GM21619 (cell line): ENCODE data around the gene CLEC6A.
"Not testable (repeated sequence)": the region's sequence is repeated elsewhere in the genome, so short reads cannot be mapped to it uniquely, and the experiment has no call there.

Experiments used
- ATAC-seq: cut with Tn5 transposase; IDR thresholded peaks from one replicate; pipeline ENCODE4 v1.9.1; 2021; ENCODE audit not compliant: unreplicated experiment

Gene CLEC6A

DNA sequence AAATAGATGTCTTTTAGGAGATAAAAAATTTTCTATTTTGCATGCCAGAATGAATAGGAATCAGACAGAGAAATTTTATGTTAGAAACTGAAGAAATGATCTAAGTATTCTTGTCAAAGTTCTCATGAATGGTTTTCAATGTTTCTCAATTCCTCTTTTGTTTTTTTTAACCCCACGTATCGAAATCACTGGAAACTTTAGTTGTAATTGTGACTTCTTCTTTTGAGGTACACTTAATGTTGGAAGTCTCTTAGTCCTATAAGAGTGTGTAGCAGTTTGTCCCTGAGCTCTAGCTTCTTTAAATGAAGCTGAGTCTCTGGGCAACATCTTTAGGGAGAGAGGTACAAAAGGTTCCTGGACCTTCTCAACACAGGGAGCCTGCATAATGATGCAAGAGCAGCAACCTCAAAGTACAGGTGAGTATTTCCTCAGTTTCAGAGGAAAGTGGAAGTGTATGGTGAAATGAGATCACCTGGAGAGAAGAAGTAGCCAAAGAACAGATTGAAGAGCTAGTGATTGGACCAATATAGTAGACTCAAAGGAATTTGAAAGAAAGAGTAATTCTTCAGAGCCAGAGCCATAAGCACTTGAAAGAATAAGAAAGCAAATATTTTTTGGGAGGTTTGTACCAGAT lies at the start of gene CLEC6A:
TSS of gene CLEC6A (plus strand) at position 236 of the 634 bp plus-strand sequence. CDS start at position 386, 150 bp downstream.
- ATAC-seq: no peak

DNA sequence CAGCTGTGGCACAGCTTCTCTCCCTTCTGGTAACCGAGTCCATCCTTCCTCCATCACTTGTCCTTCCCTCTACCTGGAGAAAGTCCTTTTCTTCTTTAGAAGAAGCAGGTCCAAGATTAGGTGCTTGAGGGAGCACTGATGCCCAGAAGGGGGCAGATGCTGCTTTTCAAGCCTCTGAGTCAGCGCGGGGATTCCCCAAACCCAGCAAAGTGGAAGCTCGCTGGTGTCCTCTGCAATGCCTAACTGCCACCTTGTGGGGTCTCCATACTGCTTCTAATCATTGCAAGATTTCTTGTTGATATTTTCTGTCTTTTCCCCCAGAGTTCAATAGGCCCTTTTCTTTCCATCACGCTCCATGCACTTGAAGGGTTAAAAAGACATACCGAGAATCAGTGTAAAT lies 36.2 kb upstream of the CLEC6A start:
- not testable (repeated sequence) for ATAC-seq

DNA sequence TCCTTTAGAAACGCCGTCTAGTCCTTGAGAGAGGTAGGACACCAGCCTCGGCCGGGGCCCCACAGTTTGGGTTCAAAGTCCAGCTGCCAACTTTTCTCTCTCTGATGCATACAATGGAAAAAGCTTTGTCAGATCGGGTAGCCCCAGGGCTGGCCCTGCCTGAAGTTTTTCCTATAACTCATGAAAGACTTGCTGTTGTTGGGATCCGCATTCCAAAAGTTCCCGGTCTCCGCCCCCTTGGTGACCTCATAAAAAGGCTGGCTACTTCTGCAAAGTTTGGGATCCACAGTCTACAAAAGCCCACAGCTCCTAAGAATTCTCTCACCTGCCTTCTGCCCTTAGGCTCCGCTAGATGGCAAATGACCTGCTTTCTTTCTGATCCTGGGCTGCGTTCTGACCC lies 35.3 kb upstream of the CLEC6A start:
- ATAC-seq: no peak

DNA sequence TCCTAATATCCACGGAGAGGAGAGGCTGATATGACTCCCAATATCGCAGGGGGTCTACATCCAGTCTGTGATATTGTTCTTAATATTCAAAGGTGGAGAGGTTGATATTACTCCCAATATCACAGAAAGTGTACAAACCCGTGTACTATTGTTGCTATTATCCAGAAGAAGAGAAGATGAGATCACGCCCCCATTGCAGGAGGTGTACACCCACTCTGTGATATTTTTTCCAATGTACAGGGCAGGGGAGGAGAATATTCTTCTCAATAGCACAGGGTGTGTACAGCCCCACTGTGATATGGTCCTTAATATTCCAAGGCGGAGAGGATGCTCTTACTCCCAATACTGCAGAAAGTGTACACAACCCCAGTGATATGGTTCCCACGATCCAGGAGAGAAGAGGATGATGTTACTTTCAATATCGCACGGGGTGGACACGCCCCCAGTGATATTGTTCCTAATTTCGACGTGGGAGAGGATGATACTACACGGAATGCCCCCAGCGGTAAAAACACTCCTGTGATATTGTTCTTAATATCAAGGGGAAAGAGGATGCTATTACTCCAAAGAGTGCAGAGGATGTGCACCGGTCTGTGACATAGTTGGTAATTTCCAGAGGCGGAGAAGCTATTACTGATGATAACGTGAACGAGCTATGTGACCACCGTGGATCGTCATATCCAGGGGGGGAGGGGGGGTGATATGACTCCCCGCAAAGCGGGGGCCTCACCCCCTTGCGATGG lies 11.1 kb upstream of the CLEC6A start:
- not testable (repeated sequence) for ATAC-seq

DNA sequence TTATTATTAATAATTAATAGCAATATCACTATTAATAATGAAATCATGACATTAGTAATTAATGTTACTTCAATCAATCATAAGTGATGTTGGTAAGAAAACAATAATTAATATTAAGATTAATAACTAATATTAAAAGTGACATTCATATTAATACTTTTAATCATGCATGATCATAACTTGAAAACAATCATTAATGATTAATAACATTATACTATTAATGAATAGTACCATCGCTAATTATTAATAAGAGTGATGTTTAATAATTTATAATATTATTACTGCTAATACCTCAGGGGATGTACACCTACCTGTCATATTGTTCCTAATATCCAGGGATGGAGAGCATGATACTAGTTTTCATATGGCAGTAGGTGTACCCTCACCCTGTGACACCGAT lies 10.0 kb upstream of the CLEC6A start:
- no peak for ATAC-seq

DNA sequence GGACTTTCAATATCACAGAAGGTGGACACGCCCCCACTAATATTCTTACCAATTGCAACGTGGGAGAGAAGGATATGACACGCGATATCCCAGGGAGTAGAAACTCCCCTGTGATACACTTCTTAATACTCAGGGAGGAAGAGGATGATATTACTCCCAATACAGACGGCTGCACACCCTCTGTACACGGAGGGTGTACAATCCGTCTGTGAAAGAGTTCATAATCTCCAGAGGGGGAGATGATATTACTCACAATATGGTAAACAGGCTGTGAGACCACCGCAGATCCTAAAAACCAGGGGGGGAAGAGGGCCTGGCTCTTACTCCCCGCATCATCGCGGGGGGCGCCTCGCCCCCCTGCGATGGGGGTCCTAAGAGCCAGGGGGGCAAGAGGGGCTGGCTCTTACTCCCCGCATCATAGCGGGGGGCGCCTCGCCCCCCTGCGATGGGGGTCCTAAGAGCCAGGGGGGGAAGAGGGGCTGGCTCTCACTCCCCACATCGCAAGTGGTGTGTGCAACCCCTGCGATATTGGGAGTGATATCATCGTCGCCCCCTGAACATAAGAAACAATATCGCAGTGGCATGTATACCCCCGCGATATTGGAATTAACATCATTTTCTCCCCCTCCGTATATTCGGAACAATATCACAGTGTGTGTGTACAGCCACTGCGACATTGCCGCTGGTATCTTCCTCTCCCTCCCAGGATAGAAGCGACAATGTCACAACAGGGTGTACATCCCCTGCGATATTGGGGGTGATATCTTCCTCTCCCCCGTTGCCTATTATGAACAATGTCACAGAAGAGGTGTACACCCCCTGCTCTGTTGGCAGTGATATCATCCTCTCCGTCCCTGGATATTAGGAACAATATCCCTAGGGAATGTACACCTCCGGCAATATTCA lies 8.9 kb upstream of the CLEC6A start:
- ATAC-seq: no peak

DNA sequence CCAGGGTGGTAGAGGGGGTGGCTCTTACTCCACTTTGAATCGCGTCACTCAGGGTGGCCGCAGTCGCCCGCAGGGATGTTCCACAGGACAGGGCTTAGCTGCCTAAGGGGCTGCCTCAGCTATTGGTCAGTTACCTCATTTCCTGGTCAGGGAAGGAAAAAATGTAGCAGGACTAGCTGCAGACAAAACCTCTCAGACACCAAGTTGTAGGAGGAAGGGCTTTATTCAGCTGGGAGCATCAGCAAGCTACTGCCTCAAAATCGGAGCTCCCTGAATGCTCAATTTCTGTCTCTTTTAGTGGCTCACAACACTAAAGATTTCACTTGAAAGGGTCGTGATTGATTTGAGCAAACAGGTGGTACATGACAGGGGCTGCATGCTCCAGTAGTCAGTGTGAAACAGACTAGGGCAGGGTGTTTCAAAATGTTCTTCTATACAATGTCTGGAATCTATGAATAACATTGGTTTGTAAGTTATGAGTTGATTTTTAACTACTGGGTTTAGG lies 6.4 kb upstream of the CLEC6A start:
- no peak for ATAC-seq

DNA sequence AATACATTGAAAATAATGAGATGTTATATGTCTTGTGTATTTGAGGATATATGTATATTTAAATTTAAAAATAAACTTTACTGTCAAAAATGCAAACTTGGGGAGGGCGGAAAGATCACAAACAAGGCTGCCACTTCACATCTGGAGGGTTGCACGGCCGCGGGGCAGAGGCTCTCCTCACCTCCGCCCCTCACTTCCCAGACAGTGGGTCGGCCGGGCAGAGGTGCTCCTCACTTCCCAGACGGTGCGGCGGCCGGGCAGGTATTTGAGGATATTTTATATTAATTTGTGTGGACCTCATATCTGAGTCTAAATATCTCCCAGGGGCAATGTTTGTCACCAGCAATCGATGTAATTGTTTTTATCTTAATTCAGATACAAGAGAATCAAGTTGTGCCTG lies 3.7 kb upstream of the CLEC6A start:
- ATAC-seq: no peak

DNA sequence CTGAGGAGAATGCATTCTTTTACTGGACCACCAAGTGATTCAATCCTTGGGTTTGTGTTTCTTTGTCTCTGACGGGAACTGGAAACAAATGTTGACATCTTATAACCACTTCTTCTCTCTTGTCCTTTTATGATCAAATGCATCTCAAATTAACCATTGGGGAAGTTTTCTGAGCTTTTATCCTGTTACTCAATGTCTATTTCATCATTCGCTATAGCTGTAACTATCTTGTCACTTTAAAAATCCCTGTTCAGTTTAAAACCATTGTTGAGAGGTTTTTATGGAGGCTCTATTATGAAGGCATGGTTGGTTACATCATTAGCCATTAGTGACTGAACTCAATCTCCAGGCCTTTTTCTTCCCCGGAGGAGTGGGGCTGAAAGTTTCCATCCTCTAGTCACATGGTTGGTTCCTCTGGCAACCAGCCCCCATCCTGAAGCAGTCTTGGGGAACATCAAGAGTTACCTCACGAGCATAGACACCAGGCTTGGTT lies 2.7 kb upstream of the CLEC6A start:
- ATAC-seq: no peak

DNA sequence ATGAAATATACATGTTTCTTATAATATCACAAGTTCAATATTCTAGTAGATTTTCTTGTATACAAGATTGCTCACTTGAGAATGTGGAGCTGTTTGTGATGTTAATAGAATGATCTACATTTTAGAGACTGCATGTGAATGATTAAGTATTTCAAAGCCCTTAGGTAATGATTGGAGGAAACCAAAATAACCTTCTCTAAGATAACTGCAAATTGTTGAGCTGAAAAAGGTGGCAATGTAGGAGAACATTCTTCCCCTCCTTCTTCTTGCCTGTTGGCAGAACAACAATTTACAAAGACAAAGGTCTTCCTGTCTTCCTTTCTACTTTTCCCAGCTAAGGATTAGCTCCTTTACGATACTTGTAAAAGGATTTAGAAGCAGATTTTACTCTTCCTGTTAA lies 2.0 kb upstream of the CLEC6A start:
- no peak for ATAC-seq

DNA sequence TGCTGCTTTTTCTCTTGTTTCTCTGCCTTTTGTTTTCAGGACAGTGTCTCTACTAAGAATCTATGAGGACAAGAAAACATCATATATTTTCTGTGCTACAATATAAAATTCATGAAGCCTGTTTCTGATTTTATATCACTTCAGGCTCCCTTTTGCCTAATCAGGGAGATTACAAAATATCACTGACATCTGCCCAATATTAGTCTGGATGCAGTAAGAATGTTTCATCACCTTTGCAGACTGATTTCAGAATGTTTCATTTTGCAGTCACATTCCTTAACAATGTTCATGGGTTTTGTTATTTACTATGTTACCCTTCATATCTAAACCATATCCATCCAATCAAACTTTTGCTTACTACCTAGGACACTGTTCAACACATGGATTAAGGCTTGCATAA lies 491 bp upstream of the CLEC6A start:
- ATAC-seq: no peak

DNA sequence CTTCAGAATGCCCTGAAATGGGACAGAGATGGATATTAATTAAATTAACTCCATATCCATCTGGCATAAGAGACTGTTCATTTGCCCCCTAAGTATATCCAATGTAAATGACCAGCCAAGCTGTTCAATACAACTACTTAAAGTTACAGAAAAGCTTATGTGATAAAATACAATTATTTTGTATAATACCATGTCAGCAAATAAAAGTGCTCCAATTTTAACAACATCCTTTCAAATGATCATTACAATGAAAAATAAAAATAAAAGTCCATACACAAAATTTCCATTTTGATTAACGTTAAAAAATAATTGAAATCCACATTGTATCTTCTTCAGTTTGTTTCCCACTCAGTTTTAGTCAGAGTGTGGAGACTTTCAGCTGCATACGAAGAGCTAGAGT lies 5.7 kb downstream of the CLEC6A start:
- no peak for ATAC-seq

DNA sequence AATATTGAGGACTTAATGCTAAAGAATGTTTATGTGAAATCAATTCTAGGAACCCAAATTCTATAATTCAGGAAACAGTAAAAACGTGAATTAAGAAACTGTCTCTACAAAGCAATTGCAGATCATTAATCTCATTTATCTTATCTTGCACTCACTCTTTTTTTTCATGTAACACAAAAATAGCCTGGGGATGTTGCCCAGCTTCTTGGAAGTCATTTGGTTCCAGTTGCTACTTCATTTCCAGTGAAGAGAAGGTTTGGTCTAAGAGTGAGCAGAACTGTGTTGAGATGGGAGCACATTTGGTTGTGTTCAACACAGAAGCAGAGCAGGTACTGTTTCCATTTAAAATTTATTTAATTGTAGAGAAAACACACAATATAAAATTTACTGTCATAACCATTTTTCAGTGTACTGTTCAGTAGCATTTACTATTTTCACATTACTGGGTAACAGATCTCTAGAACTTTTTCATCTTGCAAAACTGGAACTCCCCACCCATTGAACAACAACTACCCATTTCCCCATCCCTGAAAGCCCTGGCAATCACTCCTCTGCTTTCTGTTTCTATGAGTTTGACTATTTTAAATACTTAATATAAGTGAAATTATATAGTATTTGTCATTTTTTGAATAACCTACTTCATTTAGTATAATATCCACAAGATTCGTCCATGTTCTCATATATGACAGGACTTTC lies 9.7 kb downstream of the CLEC6A start:
- no peak for ATAC-seq

DNA sequence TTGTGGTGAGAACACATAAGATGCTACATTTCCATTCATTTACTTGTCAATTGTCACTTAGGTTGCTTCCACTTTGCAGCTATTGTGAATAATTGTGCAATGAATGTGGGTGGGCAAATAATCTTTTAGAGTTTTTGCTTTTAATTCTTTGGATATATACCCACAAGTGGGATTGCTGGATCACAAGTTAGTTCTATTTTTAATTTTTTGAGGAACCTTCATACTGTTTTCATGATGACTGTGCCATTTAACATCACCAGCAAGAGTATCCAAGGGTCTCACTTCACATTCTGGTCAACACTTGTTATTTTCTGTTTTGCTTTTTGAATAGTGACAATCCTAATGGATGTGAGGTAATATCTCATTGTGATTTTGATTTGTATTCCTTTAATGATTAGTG lies 10.5 kb downstream of the CLEC6A start:
- no peak for ATAC-seq

DNA sequence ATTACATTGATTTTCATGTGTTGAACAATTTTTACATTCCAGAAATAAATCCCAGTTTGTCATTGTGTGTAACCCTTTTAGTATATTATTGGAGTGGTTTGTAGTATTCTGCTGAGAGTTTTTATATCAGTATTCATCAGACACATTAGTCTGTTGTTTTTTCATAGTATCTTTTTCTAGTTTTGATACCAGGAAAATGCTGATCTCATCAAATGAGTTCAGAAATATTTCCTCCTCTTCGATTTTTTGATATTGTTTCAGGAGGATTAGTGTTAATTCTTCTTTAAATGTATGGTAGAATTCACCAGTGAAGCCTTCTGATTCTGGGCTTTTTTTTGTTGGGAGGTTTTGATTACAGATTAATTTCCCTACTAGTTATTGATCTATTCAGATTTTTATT lies 15.3 kb downstream of the CLEC6A start:
- ATAC-seq: no peak

DNA sequence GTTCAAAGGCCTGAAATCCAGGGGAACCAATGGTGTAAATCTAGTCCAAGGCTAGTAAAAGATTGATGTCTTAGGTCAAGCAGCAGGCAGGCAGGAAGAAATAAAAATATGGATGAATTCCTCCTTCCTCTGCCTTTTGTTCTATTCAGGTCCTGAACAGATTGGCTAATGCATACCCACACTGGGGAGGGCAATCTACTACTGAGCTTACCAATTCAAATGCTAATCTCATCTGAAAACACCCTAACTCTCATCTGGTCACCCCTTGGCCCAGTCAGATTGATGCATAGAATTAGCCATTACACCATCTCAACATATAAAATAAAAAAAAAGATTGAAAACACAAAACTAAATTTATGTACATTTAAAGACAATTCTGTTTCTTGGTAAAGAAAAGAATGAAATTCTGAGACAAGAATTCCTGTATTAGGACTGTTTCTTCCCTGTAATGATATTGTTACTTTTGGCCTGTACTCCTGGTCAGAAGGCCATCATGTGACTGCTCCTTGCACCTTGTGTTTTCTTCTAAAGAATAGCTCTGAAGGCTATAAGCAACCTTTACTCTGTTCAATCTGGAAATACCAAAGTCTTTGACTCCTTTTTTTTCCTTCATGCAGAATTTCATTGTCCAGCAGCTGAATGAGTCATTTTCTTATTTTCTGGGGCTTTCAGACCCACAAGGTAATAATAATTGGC lies 19.9 kb downstream of the CLEC6A start:
- no peak for ATAC-seq

DNA sequence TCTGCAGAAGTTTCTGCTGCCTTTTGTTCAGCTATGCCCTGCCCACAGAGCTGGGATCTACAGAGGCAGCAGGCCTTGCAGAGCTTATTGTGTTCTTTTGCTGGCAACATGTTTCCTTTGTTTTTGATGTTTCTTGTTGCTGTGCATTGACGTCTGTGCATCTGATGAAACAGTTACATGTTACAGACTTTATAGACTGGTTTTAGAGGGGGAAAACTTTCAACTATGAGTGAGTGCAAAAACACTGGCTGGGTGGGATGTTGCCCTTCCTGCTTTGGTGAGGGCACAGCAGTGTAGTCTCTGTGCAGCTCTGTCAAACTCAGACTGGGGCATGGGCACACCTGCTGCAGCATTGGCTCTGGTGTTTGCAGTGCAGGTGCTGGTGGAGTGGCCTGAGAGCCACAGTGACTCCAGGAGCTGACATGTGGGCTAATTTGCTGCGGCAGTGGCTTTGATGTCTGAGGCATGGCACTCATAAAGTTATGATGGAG lies 26.9 kb downstream of the CLEC6A start:
- ATAC-seq: no peak

DNA sequence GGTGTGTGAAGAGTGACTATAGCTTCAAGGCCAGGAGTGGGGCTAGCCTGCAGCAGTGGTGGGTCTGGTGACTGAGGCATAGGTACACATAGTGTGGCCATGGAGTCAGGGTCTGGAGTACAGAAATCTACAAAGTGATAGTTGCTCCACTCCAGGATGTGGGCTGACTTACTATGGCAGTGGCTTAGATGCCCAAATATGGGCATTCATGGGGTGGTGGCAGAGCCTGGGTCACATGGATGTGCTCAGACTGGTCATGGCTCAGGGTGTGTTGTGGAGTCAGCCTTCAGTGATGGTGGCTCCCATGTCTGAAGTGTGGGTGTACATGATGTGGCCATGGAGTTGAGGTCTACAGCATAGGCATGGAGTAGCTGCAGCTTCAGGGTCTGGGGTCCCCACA lies 27.3 kb downstream of the CLEC6A start:
- no peak for ATAC-seq

DNA sequence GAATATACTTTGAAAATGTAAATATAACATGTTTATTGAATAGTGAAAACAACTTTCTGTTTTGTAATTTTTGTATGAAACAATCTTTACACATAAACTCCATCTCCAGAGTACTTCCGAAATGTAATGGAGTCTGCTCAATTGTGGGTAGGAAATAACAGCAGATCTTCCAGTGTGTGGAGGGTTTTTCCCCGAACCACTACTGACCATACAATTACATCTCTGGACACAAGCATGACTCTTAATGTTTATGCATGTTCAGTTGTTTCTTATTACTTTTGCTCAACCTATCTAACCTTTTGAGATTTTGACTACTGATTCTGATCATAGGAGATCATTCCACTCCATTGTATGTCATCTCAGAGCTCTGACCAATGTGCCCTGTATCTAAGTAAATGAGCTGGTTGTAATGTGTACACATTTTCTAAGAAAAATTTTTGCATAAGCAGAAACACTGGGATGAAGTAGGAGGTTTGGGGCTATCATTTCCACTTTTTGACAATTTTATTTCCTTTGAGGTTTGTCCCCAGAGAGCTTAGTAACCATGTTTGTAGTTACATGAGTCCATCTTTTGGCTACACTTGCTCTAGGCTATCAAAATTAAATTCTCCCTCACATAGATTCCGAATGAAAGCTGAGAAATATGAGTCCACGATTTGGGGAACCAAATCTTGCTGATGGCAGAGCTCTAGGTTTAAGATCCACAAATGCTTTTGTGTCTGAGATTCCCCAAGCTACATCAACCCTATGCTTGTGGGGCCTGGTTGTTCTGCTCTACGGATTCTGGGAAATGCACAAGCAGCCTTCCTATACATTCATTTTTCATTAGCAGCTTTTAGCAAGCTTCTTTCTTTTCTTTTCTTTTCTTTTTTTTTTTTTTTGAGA lies 36.1 kb downstream of the CLEC6A start:
- ATAC-seq: no peak
